ENCODE data around the gene HAUS8.

HAUS8 gene

DNA sequence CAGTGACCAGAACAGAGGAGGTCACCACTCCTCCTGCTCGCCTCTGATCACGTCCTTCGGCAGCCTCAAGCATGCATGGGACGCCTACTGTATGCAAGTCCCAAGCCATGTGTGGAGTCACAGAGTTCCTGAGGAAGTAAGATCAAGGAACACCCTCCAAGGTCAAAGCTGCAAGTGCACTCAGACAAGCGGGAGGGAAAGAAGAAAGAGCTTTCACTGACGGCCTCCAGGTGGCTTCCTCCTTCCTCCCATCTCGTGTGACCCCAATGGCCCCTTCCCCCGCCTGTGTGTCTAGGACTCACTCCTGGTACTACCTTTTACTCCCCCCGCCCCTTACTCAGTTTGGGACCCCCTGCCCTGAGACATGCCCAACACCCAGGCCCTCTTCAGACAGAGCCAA, 6.1 kb downstream of the HAUS8 start:
- H3K27me3 Mint-ChIP-seq (ENCODE audit: low read depth): no peaks in the 10 kb centered on the region
- H3K4me1 Mint-ChIP-seq: peaks cover 16% of the 10 kb centered on the region
- no peaks in the 10 kb centered on the region for H3K9me3 Mint-ChIP-seq
- no peak for TF ChIP-seq CTCF (IDR thresholded peaks at IDR 0.05; ENCODE audit: unreplicated experiment in 3 of 3)
- H3K36me3 Mint-ChIP-seq (ENCODE audit: low read depth): peaks cover 31% of the 10 kb centered on the region
- no peak overlapping the region for H3K4me3 Mint-ChIP-seq
- no peak overlapping the region for H3K27ac Mint-ChIP-seq

- Mint-ChIP-seq H3K4me1 (peaks cover 8% of the 10 kb centered on the region), H3K4me3 (no peak overlapping the region), H3K36me3 (ENCODE audit: low read depth) (peaks cover 37% of the 10 kb centered on the region), H3K9me3 (no peaks in the 10 kb centered on the region), H3K27me3 (ENCODE audit: low read depth) (no peaks in the 10 kb centered on the region), H3K27ac (no peak overlapping the region)
- TF ChIP-seq CTCF (IDR thresholded peaks at IDR 0.05; ENCODE audit: unreplicated experiment in 3 of 3): no peak
Measured at GRCh38 chr19:17063428-17063827, 11.8 kb downstream of the HAUS8 start.

GRCh38 chr19:17061691-17062090, 13.6 kb downstream of the HAUS8 start:
- H3K4me1 Mint-ChIP-seq: no peaks in the 10 kb centered on the region
- no peak overlapping the region for H3K27ac Mint-ChIP-seq
- H3K36me3 Mint-ChIP-seq (ENCODE audit: low read depth): peaks cover 37% of the 10 kb centered on the region
- TF ChIP-seq CTCF (IDR thresholded peaks at IDR 0.05; ENCODE audit: unreplicated experiment in 3 of 3): no peak
- no peaks in the 10 kb centered on the region for H3K9me3 Mint-ChIP-seq
- no peak overlapping the region for H3K4me3 Mint-ChIP-seq
- H3K27me3 Mint-ChIP-seq (ENCODE audit: low read depth): no peaks in the 10 kb centered on the region

- peaks cover 36% of the 10 kb centered on the region for H3K36me3 Mint-ChIP-seq (ENCODE audit: low read depth)
- no peak overlapping the region for H3K4me3 Mint-ChIP-seq
- no peaks in the 10 kb centered on the region for H3K4me1 Mint-ChIP-seq
- H3K27ac Mint-ChIP-seq: no peak overlapping the region
- H3K27me3 Mint-ChIP-seq (ENCODE audit: low read depth): no peaks in the 10 kb centered on the region
- TF ChIP-seq CTCF (IDR thresholded peaks at IDR 0.05; ENCODE audit: unreplicated experiment in 3 of 3): no peak
- no peaks in the 10 kb centered on the region for H3K9me3 Mint-ChIP-seq
Measured at GRCh38 chr19:17061205-17061604, 14.0 kb downstream of the HAUS8 start.

GRCh38 chr19:17060802-17061201, 14.4 kb downstream of the HAUS8 start:
- Mint-ChIP-seq H3K27me3 (ENCODE audit: low read depth) (no peaks in the 10 kb centered on the region), H3K4me1 (no peaks in the 10 kb centered on the region), H3K4me3 (no peak overlapping the region)

More at GRCh38 chr19:17060802-17061201, 14.4 kb downstream of the HAUS8 start:
- no peak for TF ChIP-seq CTCF (IDR thresholded peaks at IDR 0.05; ENCODE audit: unreplicated experiment in 3 of 3)
- Mint-ChIP-seq H3K27ac (no peak overlapping the region), H3K9me3 (no peaks in the 10 kb centered on the region), H3K36me3 (ENCODE audit: low read depth) (peaks cover 37% of the 10 kb centered on the region)

Data from nephron (organoid).